Lower leg skin (tissue), 4 donors: ENCODE results near the gene BRD3OS. TPM values are rescaled to one million over a fixed set of nuclear protein-coding genes. Genes with fewer than 3 reads are reported as not detected.

ENCODE experiments used
- DNase-seq, 2 donors: peaks; one replicate each; pipeline ENCODE4 v3.0.0-alpha.2; 2019; ENCODE audit warnings: low spot score in 2 of 2
- H3K4me3 ChIP-seq: fragments of 200-600 bp; sonication (generic); 2 replicates; pipeline ENCODE4 v1.5.1; 2017; ENCODE audit warnings: mild to moderate bottlenecking, low read depth; ENCODE audit not compliant: poor library complexity, severe bottlenecking
- POLR2A ChIP-seq, 2 donors: fragments of 450-650 bp; IDR thresholded peaks; one replicate each; pipeline ENCODE4 v1.6.1; 2016 to 2017; ENCODE audit warnings: antibody characterized with exemption in 2 of 2, mild to moderate bottlenecking in 1 of 2, moderate library complexity in 1 of 2
- WGBS, 2 donors: methylation state at CpG; one replicate each; pipeline ENCODE4 v1.1.5; 2018; 5-methylcytosine and 5-hydroxymethylcytosine counted together
- intact Hi-C: fragments of 100-400 bp; cut with DNase I; formaldehyde crosslinking; loops from one replicate; pipeline ENCODE4 v1.15.0; 2023; ENCODE audit warnings: low total_unique reads
- total RNA-seq, 4 donors: library from RNA; depleted of rRNA; stranded (reverse); fragments of >200 nt; gene quantifications; one replicate each; pipeline ENCODE4 v1.1.0, GENCODE V29; 2016
- TF ChIP-seq, protein P1 (sequence below), 3 donors: fragments of 450-650 bp; IDR thresholded peaks; one replicate each; pipeline ENCODE4 v1.5.1; 2016; ENCODE audit warnings: antibody characterized with exemption in 3 of 3, mild to moderate bottlenecking in 3 of 3, moderate library complexity in 2 of 3

BRD3OS gene
- total RNA-seq, 4 donors from 2014 or later = 2.5 to 11.0 (median 6.4) TPM

DNA sequence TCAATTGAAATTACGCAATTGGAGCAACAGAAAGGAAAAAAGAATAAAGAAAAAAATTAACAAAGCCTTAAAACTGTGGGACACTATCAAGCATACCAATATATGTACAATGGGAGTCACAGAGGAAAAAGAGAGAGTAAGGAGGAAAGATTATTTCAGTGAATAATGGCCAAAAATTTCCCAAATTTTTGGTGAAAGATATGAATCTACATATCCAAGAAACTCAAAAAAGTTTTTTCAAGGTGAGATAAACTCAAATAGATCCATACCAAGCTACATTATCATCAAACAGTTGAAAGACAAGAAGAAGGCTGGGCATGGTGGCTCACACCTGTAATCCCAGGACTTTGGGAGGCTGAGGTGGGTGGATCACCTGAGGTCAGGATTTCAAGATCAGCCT is 51.4 kb downstream of the BRD3OS start:
- intact Hi-C loops = no loop called here
- no peak overlapping the region for H3K4me3 ChIP-seq
- DNase-seq = peak in 1 of 2 donors; percentile 42
- no peak for TF ChIP-seq POLR2A (IDR thresholded peaks at IDR 0.05)
- TF ChIP-seq, protein P1, sequence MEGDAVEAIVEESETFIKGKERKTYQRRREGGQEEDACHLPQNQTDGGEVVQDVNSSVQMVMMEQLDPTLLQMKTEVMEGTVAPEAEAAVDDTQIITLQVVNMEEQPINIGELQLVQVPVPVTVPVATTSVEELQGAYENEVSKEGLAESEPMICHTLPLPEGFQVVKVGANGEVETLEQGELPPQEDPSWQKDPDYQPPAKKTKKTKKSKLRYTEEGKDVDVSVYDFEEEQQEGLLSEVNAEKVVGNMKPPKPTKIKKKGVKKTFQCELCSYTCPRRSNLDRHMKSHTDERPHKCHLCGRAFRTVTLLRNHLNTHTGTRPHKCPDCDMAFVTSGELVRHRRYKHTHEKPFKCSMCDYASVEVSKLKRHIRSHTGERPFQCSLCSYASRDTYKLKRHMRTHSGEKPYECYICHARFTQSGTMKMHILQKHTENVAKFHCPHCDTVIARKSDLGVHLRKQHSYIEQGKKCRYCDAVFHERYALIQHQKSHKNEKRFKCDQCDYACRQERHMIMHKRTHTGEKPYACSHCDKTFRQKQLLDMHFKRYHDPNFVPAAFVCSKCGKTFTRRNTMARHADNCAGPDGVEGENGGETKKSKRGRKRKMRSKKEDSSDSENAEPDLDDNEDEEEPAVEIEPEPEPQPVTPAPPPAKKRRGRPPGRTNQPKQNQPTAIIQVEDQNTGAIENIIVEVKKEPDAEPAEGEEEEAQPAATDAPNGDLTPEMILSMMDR (IDR thresholded peaks at IDR 0.05) = no peak
- WGBS, 2 donors = 45 to 55% methylated on average over 1 of the region's 1 CpG

Other genes with a start within 250 kb of the BRD3OS start
- gene VAV2, start 33.2 kb upstream of the BRD3OS start, total RNA-seq = 1 to 10 TPM; 6.8 to 9.1 (median 7.5) TPM
- gene BRD3, start 42.5 kb downstream of the BRD3OS start, total RNA-seq = 10 to 100 TPM; 18.5 to 59.9 (median 26.7) TPM
- 10 to 100 TPM; 16.1 to 23.8 (median 19.6) TPM for gene WDR5, start 110.6 kb downstream of the BRD3OS start, total RNA-seq
- not detected for gene RNU6ATAC, start 139.1 kb downstream of the BRD3OS start, total RNA-seq